ENCODE measurements around the gene ANO7.

ANO7 gene

DNA sequence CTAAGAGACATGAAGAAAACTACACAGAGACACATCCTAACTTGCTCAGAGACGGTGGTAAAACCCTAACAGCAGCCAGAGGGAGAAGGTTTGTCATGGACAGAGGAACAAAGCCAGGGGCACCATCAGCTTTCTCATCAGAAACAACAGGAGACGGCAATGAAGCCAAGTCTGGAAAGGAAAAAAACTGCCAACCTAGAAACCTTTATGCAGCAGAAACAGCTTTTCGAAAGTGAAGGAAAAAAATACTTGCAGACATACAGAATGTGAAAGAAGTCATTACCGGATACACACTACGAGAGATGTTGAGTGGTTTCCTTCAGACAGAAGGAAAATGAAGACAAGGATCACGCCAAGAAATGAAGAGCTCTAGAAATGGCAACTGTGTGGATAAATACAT, 55.9 kb downstream of the ANO7 start:
- DNase-seq: no peak

- no peak for DNase-seq
These were observed 59.8 kb downstream of the ANO7 start for GRCh38 chr2:241248289-241248688.

- DNase-seq: peak in 1 of 56 donors; percentile 9
These were observed 60.4 kb downstream of the ANO7 start for GRCh38 chr2:241248897-241249296.

DNA sequence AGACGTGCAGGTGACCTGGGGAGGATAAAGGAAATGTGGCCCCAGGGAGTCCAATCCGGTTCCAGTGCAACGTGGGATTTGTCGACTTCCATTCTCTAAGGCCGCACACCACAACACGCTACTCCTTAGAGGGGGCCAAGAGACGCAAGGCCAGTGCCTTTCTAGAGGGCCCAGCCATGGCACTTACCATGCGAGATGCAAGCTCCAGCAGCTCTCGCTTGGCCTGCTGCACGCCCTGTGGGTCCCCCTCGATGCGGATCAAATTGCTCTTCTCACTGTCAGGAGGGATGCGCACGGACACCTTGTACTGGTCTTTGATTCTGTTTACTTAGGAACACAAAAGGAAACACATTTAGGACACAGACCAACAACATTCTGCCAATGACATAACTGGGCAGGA, 61.2 kb downstream of the ANO7 start:
- DNase-seq: no peak

DNA sequence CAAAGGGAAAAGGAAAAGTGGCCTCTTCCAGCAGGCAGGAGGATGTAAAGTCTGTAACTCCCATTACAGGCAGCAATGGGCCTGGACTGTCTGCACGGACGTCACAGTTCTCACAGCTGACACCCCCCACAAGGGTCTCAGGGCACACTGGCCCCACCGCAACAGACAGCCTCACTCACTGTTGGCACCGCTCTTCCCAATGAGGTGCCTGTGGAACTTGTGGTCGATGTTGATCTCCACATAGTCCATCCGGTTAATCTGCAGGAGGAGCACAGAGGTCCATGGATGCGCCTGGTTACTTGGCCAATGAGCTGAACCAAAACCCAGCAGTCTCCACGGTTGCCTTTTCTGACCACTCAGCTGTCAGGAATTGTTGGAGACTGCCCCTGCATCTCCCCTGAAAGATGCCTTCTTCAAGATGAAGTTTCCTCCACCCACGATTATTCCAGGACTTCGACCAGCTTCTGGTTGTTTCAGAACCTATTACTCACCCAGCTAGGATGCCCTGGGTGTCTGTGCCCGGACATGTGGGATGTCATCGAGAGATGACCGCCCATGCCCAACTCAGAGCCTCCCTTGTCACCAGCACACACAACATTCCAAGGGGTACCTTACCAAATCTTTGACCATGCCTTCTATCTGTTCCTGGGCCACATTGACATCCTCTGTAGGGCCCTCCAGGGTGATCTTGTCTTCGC, 64.5 kb downstream of the ANO7 start:
- DNase-seq: no peak

DNA sequence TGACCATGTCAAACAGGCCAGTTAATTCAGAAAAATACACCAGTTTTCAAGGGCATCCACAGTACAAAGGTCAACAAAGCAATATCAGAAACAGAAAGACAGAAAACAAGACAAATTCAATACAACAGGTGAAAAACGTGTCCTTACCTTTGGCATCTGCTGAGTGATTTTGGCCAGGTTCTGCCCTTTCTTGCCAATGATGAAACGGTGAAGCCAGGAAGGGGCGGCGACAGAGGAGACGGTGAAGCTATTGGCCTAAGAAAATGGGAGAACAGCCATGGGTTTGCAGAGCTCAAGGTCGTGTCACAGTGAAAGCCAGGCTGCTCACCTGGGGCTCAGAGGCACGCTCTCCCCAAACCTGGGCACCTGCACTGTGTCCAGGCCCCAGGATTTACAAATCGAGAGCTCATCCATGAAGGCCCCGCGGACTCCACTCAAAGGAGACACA, 66.5 kb downstream of the ANO7 start:
- no peak for DNase-seq

- DNase-seq: peak in 5 of 56 donors; percentile 12 to 46 (median 44)
These were observed 67.2 kb downstream of the ANO7 start for GRCh38 chr2:241255542-241256167.

DNA sequence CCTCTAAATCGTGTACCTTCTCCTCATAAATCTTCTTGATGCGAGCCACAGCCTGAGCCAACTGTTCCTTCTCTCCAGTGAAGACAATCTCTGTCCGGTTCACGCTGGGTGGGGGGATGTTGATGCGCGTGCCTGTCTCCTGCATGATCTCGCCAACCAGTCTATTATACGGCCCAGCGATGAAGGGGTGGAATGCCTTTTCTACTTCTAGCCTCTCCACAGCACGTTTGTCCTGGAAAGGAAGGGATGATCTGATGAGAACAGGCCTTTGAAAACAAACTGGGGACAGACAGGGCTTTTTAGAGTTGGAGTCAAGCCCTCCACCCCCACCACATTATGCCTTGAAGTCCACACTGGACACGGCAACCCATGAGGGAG, 67.7 kb downstream of the ANO7 start:
- no peak for DNase-seq

GRCh38 chr2:241257419-241258032, 69.0 kb downstream of the ANO7 start:
- no peak for DNase-seq

- DNase-seq: no peak
These were observed 70.2 kb downstream of the ANO7 start for GRCh38 chr2:241258505-241259280.

- DNase-seq: no peak
These were observed 72.4 kb downstream of the ANO7 start for GRCh38 chr2:241260911-241261310.

DNA sequence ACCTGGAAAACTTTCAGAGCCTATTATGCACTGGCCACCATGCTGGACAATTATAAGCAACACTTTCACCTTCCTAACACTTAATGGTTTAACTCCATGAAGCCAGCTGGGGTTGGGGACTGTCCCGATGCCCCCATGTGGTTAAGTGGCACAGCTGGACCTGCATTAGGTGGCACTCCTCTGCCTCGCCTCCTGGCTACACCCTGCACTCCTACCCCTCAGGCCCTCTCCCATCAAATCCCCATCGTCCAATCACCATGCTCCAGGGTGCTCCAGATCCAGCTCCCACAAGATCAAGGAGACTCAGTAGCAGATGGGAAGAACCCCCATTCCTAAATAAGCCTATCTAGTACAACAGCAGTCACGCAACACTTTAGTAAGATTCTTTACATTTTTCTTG, 73.2 kb downstream of the ANO7 start:
- no peak for DNase-seq

- DNase-seq: no peak
These were observed 74.6 kb downstream of the ANO7 start for GRCh38 chr2:241263061-241263460.

GRCh38 chr2:241265506-241265905, 77.0 kb downstream of the ANO7 start:
- DNase-seq: no peak

- no peak for DNase-seq
These were observed 79.0 kb downstream of the ANO7 start for GRCh38 chr2:241267249-241268067.

- no peak for DNase-seq
These were observed 79.8 kb downstream of the ANO7 start for GRCh38 chr2:241268306-241268705.

GRCh38 chr2:241268716-241269445, 80.4 kb downstream of the ANO7 start:
- no peak for DNase-seq

GRCh38 chr2:241269707-241270520, 81.4 kb downstream of the ANO7 start:
- no peak for DNase-seq

- DNase-seq: no peak
These were observed 82.1 kb downstream of the ANO7 start for GRCh38 chr2:241270531-241270930.

All from amygdala (tissue), 56 donors.